T-helper 2 cell treated with Interferon-gamma antibody and Interleukin-4, amounts not matched to agents 5 μg/mL and 100 μg/mL, for 36 hours (primary cell): ENCODE results near the gene ZNF22.

ENCODE experiments used
- DNase-seq: peaks from one replicate; pipeline ENCODE4 v3.0.0; 2021; ENCODE audit warnings: low spot score
- H3K27ac Mint-ChIP-seq: one replicate; pipeline ENCODE4 v1.8.0; 2021; ENCODE audit warnings: mild to moderate bottlenecking, mixed read lengths
- H3K27me3 Mint-ChIP-seq: one replicate; pipeline ENCODE4 v1.8.0; 2021; ENCODE audit warnings: low read depth, mixed read lengths
- H3K36me3 Mint-ChIP-seq: one replicate; pipeline ENCODE4 v1.8.0; 2021; ENCODE audit warnings: low read depth, mixed read lengths
- H3K4me1 Mint-ChIP-seq: one replicate; pipeline ENCODE4 v1.8.0; 2021; ENCODE audit warnings: low read depth, mixed read lengths
- H3K4me3 Mint-ChIP-seq: one replicate; pipeline ENCODE4 v1.8.0; 2022; ENCODE audit warnings: mild to moderate bottlenecking, moderate library complexity, mixed read lengths
- H3K9me3 Mint-ChIP-seq: one replicate; pipeline ENCODE4 v1.8.0; 2021; ENCODE audit warnings: mixed read lengths

The ZNF22 gene

DNA sequence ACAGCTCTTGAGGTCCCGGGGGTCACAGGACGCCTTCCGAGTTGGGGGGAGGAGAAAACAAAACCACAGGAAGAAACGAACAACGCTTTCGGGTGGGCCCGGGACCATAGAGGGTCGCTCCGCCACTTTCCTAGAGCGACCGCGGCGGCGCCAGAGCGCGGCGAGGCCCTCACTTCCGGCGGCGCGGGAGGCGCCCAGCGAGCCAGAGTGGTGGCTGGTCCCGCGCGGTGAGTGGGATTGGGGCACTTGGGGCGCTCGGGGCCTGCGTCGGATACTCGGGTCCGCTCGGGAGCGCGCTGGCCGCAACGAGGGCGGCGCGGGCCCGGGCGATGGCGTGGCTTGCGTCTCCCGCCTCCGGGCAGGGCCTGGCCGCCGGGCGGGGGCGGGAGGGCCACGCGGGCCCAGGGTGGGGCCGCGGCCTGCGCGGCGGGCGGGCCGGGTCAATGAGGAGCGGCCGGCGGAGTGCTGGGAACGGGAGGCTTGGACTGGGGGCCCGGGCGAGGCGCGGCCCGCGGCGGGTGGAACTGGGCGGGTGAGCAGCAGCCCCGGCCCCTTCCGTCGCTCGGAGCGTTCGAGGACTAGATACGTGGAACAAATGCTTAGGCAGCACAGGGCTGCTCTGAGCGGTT, at the start of gene ZNF22:
TSS of gene ZNF22 (plus strand) at position 172 of the 629 bp plus-strand sequence. CDS start 2,446 bp downstream, outside the sequence.
- Mint-ChIP-seq H3K36me3 (peaks cover 40% of the 10 kb centered on the region), H3K27ac (peak within 1 kb of the TSS; percentile 95), H3K9me3 (peaks cover 21% of the 10 kb centered on the region), H3K27me3 (peaks cover 9% of the 10 kb centered on the region), H3K4me3 (peak within 1 kb of the TSS; percentile 97), H3K4me1 (peaks cover 46% of the 10 kb centered on the region)
- peak; percentile 72 for DNase-seq

DNA sequence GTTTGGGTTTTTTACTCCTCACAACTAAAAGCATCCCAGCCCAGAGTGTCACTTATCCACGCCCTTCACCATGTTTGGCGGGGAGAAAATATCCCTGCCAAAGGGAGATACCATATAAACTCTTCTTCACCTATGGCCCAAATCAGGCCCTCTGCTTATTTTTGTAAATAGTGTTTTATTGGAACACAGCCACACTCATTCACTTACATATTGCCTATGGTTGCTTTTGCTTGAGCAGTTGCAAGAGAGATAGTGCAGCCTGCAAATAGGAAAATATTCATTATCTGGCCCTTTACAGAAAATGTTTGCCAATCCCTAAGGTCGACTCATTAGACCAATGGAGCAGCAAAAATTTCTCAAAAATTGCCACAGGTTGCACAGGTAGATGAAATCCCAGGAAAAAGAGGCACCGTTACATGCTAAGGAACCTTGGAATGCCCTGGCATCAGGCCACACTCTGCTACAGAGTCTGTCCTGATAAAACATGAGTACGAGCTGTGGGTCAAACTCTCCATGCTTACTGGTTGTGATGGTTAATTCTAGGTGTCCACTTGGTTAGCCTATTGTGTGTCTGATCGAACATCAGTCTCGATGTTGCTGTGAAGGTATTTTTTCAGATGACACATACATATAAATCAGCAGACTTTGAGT, 49.0 kb upstream of the ZNF22 start:
- Mint-ChIP-seq H3K4me1 (peaks cover 4% of the 10 kb centered on the region), H3K27ac (no peak overlapping the region), H3K4me3 (no peak overlapping the region), H3K27me3 (no peaks in the 10 kb centered on the region), H3K36me3 (peaks cover 9% of the 10 kb centered on the region), H3K9me3 (peaks cover under 1% of the 10 kb centered on the region)
- DNase-seq: no peak

DNA sequence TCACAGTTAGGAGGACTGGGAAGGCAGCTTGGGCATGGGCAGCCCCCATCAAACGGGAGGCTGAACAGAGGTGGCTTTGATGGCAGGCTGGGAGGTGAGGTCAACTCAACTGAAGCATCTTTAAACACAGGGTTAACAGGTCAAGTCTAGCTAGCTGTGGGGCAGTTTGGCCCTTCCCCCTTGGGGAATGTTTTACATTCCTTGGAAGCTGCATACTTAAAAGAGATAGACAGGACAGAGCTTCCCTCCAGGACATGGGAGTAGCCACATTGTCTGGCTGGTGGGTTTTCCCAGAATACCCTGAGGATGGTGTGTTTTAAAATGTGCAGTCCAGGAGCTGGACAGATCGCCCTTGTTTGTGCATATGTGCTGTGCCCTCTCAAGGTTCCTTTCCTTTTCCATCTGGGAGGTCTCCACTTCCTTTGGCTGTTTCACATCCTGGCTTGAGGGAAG, 47.9 kb upstream of the ZNF22 start:
- Mint-ChIP-seq H3K27ac (no peak overlapping the region), H3K4me1 (peaks cover 4% of the 10 kb centered on the region), H3K9me3 (peaks cover 4% of the 10 kb centered on the region), H3K27me3 (no peaks in the 10 kb centered on the region), H3K36me3 (peaks cover 14% of the 10 kb centered on the region), H3K4me3 (no peak overlapping the region)
- DNase-seq: no peak

DNA sequence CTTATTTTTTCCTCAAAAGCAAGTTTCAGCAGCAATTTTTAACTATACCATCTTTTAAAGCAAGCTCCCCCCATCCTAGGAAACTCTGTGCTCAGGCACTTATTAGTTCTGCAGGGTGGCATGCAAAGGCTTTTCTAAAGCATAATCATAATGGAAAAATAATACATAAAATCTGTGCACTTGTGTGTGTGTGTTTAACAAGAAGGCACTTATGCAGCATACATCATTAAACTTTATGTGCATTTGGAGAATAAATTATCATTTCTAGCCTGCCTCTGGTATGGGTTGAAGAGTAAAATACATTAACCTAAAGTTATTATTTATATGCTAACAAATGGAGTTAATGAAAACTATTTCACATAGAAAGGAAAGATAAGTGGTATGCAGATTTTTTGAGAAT, 46.7 kb upstream of the ZNF22 start:
- Mint-ChIP-seq H3K36me3 (peaks cover 14% of the 10 kb centered on the region), H3K27me3 (no peaks in the 10 kb centered on the region), H3K27ac (no peak overlapping the region), H3K4me1 (peaks cover 11% of the 10 kb centered on the region), H3K4me3 (no peak overlapping the region), H3K9me3 (peaks cover 4% of the 10 kb centered on the region)
- DNase-seq: no peak

DNA sequence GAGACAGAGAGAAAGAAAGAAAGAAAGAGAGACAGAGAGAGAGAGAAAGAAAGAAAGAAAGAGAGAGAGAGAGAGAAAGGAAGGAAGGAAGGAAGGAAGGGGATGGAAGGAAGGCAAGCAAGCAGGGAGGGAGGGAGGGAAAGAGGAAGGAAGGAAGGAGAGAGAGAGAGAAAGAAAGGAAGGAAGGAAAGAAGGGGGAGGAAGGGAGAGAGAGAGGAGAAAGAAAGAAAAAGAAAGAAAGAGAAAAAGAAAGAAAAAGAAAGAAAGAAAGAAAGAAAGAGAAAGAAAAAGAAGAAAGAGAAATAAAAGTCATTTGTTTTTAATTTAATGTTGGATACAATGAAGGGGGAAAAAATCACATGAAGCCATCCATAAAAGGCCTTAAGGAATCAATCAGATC, 45.8 kb upstream of the ZNF22 start:
- Mint-ChIP-seq H3K27me3 (no peaks in the 10 kb centered on the region), H3K27ac (no peak overlapping the region), H3K4me3 (no peak overlapping the region), H3K4me1 (peaks cover 11% of the 10 kb centered on the region), H3K9me3 (peaks cover 4% of the 10 kb centered on the region), H3K36me3 (peaks cover 14% of the 10 kb centered on the region)
- DNase-seq: no peak

DNA sequence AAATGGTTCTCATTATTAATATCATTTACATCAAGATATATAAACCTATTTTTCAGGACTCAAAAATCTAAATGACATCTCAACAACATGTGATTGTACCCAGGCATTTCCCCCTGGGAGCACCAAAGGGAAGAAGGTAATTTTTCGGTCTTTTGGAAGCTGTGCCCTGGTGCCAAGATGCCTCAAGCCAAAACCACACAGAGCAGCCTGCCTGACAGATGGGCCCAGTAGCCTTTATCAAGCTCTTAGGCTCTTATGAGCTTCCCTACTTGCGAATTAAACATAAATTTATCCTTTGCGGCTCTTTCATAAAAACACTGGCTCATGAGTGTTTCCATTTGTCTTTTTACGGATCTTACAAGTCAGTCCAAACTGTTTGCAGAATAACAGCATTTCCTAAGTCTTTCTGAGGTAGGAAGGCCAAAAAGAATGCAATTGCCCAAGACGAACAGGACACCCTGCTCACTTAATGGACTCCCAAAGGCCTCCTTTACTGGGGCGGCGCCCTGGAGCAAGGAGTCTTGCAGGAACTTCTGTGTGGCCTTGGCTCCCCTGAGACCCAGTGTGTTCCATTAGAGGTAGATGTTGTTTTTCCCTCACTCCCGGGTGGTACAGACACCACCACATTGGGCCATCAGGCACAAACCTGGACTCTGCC, 45.2 kb upstream of the ZNF22 start:
- Mint-ChIP-seq H3K9me3 (peaks cover 4% of the 10 kb centered on the region), H3K4me1 (peaks cover 13% of the 10 kb centered on the region), H3K4me3 (no peak overlapping the region), H3K27me3 (no peaks in the 10 kb centered on the region), H3K36me3 (peaks cover 14% of the 10 kb centered on the region), H3K27ac (no peak overlapping the region)
- DNase-seq: no peak

DNA sequence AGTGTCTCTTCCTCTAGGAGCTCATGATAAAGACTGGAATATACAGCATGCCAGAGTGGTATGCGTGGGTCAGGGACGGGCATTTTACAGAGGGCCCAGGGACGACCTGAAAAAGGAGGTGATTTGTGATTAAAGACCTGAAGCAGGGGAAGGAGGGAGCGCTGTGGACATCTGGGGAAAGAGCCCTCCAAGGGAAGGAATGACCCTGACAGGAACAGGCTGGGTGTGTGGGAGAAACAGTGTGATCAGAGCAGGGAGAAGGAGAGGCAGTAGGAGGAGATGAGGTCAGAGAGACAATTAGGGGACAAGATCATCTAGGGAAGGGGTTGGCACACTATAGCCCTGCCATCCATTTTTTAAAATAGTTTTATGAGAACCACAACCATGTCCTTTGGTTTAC, 44.5 kb upstream of the ZNF22 start:
- Mint-ChIP-seq H3K4me1 (peaks cover 15% of the 10 kb centered on the region), H3K4me3 (no peak overlapping the region), H3K9me3 (peaks cover 4% of the 10 kb centered on the region), H3K27me3 (no peaks in the 10 kb centered on the region), H3K36me3 (peaks cover 14% of the 10 kb centered on the region), H3K27ac (no peak overlapping the region)
- DNase-seq: no peak

DNA sequence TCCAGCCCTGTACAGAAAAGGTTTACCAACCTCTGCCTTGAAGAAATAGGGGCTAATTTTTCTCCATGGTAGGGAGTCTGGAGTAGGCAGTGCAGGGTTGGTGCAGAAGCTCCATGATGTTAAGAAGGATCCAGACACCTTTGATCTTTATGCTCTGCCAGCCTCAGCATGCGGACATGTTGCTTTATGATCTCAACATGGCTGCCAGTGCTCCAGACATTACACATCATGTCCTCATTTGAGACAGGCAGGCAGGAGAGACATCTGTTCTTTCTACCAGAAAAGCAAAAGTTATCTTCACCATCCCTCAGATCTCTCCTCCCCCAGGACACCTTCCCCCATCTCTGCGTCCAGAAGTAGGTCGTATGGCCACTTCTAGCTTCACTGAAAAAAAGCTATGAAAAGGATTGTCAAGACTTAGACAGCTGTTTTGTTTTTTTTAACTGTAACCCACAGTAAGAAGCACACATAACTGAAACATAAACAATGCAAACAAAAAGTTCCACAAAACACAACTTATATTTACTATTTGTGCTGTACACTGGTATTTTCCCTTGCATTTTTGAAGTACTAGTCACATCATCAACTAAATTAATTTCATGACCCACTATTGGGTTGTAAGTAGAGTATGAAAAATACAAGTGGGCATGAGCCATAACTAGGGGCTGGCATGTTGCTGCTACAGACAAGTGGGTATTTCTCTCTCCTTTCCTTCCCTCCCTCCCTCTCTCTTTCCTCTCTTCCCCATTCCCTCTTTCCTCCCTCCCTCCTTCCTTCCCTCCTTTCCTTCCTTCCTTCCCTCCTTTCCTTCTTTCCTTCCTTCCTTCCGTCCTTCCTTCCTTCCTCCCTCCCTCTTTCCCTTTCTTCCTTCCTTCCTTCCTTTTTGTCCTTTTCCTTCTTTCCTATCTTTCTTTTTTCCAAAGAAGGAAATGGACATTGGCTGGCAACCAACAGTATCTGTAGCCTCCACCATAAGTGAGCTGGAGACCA, 43.7 kb upstream of the ZNF22 start:
- peaks cover 4% of the 10 kb centered on the region for H3K9me3 Mint-ChIP-seq
- no peak for DNase-seq
- no peak overlapping the region for H3K4me3 Mint-ChIP-seq
- peaks cover 15% of the 10 kb centered on the region for H3K4me1 Mint-ChIP-seq
- H3K36me3 Mint-ChIP-seq: peaks cover 14% of the 10 kb centered on the region
- H3K27ac Mint-ChIP-seq: no peak overlapping the region
- H3K27me3 Mint-ChIP-seq: no peaks in the 10 kb centered on the region

DNA sequence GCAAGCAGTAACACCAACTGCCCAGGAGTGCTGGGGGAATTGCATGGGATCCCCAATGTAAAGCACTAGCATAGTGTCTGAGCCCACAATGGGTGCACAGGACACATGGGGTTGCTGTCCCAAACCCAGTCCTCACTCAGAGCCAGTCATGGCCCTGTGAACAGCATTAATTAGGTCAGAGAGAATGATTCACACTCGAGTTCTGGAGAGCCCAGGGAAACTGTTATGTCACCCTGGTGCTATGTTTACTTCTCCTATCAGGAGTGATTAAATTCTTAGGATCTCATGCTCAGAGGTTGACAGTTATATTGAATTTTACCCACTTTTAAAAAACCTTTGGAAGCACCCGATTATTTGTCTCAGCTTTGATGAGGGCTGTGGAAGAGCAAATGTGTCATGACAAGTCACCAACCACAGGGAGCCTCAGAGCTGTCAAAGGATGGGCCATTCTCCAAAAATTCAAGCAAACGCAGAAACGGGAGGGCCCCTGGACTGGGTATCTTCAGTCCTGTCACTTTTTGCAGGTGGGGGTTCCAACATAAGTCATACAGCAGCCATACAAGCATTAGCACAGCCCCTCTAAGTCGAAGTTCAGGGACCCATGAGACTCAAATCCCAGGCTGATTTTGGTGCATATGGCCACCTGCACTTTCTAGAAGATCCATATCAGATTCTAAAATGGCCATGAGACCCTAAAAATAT, 42.4 kb upstream of the ZNF22 start:
- peaks cover 15% of the 10 kb centered on the region for H3K4me1 Mint-ChIP-seq
- H3K9me3 Mint-ChIP-seq: peaks cover 4% of the 10 kb centered on the region
- DNase-seq: no peak
- peak overlapping the region; percentile 80 for H3K4me3 Mint-ChIP-seq
- no peaks in the 10 kb centered on the region for H3K27me3 Mint-ChIP-seq
- H3K27ac Mint-ChIP-seq: peak overlapping the region; percentile 77
- peaks cover 14% of the 10 kb centered on the region for H3K36me3 Mint-ChIP-seq

DNA sequence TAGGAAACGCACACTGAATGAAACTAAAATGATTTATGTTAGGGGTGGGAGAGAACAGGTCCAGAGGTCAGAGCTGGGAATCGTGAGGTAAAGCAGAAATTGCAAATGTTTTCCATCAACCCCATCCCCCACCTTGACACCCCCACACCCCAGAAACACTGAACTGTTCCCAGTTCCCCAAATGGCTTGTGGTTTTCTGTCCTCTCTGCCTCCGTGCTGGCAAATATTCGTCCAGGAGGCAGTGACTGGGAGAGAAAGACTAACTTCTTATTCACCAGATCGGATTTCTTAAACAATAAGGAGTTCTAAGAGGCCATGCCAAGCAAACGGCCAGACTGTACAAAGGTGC, 41.9 kb upstream of the ZNF22 start:
- no peaks in the 10 kb centered on the region for H3K27me3 Mint-ChIP-seq
- peak overlapping the region; percentile 80 for H3K4me3 Mint-ChIP-seq
- DNase-seq: no peak
- H3K9me3 Mint-ChIP-seq: peaks cover 4% of the 10 kb centered on the region
- H3K27ac Mint-ChIP-seq: peak overlapping the region; percentile 77
- H3K36me3 Mint-ChIP-seq: peaks cover 14% of the 10 kb centered on the region
- H3K4me1 Mint-ChIP-seq: peaks cover 15% of the 10 kb centered on the region

DNA sequence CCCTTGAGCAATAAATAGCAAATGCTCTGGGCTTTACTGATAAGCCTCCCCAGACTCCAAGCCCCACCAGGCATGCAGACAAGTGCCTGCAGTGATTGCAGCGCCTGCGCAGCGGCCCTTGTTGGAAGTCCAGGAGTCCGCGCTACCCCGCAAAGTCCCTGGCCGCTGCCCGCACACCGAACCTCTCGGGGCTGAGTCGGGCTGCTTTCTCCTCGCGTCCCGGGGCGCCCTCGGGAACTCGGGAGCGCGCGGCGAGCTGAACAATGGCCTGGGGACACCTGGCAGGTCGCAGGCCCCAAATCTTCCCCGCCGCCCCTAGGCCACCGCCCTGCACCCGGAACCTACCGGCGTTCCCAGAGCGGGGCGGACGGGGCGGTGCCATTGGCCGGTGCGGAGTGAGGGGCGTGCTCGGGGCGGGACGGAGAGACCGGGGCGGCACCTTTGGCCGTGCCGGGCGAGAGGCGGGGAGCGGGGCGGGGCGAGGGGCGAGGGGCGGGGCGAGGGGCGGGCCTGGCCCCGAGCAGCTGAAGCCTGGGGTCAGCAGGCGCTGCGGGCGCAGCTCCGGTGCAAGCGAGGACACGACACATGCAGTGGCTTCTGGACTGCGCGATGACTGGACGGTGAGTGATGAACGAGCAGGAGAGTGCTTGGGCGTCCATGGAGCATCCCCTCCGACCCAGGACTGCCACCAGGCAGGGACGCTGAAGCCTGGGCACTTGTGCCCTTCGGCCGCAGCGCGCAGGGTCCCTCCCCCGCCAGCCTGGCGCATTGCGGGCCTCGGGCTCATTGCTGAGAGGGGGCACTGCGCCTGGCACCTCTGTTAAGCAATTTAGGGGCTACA, 41.3 kb upstream of the ZNF22 start, which contains the start of gene RASSF4:
TSS of gene RASSF4 (plus strand) at position 556 of the 841 bp plus-strand sequence. CDS start 10,401 bp downstream, outside the sequence.
- DNase-seq: peak; percentile 91
- Mint-ChIP-seq H3K4me1 (peaks cover 15% of the 10 kb centered on the region), H3K4me3 (peak within 1 kb of the TSS; percentile 80)

DNA sequence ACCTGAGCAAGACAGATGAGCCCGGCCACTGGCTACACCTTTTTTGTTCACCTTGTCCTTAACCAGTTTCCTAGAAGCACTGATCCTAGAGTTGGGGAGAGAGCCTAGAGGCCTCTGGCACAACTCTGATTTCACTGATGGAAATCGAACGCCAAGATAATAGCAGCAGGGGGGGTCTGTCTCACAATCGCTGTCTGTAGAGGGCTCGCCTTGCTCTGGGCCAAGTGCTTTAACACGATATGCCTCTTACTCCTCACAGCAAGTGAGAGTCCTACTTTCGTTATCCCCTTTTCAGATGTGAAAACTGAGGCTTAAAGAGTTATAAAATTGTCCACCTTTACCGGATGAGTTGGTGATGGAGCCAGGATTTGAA, 40.6 kb upstream of the ZNF22 start:
- no peak for DNase-seq
- Mint-ChIP-seq H3K27me3 (no peaks in the 10 kb centered on the region), H3K27ac (no peak overlapping the region)

More for the DNA sequence above, 41.3 kb upstream of the ZNF22 start, which contains the start of gene RASSF4:
- H3K27ac Mint-ChIP-seq: peak within 1 kb of the TSS; percentile 77
- peaks cover 4% of the 10 kb centered on the region for H3K9me3 Mint-ChIP-seq
- peaks cover 14% of the 10 kb centered on the region for H3K36me3 Mint-ChIP-seq
- no peaks in the 10 kb centered on the region for H3K27me3 Mint-ChIP-seq

More for the DNA sequence above, 40.6 kb upstream of the ZNF22 start:
- Mint-ChIP-seq H3K4me1 (peaks cover 15% of the 10 kb centered on the region), H3K4me3 (peak overlapping the region; percentile 80), H3K9me3 (peaks cover 4% of the 10 kb centered on the region), H3K36me3 (peaks cover 11% of the 10 kb centered on the region)
